OCI-LY3 (cell line): ENCODE data around the gene FN3K.

ENCODE experiments used
- H2AFZ ChIP-seq: fragments of 200-600, 300-600 bp; shearing (Covaris generic); 2 replicates; pipeline ENCODE4 v1.6.0; 2014; ENCODE audit warnings: antibody characterized with exemption, low read depth, low read length
- H3K27ac ChIP-seq: fragments of 200-600, 300-600 bp; sonication (generic); 2 replicates; pipeline ENCODE4 v1.5.1; 2014; ENCODE audit warnings: mild to moderate bottlenecking, low read length, moderate library complexity, mixed read lengths
- H3K27me3 ChIP-seq: fragments of 200-600, 300-600 bp; sonication (generic); 2 replicates; pipeline ENCODE4 v1.6.1; 2014; ENCODE audit warnings: low read depth, low read length, mixed read lengths
- H3K36me3 ChIP-seq: fragments of 200-600, 300-600 bp; sonication (generic); replicated peaks from 2 replicates; pipeline ENCODE3; 2014; ENCODE audit warnings: low read depth, low read length, mixed read lengths
- H3K4me1 ChIP-seq: fragments of 300-600, 200-600 bp; sonication (generic); 2 replicates; pipeline ENCODE4 v1.6.1; 2014; ENCODE audit warnings: low read length, mixed read lengths
- H3K4me2 ChIP-seq: fragments of 200-600, 300-600 bp; sonication (generic); 2 replicates; pipeline ENCODE4 v1.6.1; 2014; ENCODE audit warnings: low read length, mixed read lengths
- H3K4me3 ChIP-seq: fragments of 300-600, 200-600 bp; sonication (generic); 2 replicates; pipeline ENCODE4 v1.5.1; 2014; ENCODE audit warnings: antibody characterized with exemption, mild to moderate bottlenecking, low read length, moderate library complexity
- H3K79me2 ChIP-seq: fragments of 300-600, 200-600 bp; shearing (Covaris generic); 2 replicates; pipeline ENCODE4 v1.6.1; 2014; ENCODE audit warnings: mild to moderate bottlenecking, low read length, mixed read lengths
- H3K9ac ChIP-seq: fragments of 300-600, 200-600 bp; shearing (Covaris generic); 2 replicates; pipeline ENCODE4 v1.6.0; 2014; ENCODE audit warnings: mild to moderate bottlenecking, low read length, moderate library complexity
- H3K9me3 ChIP-seq: fragments of 200-600, 300-600 bp; shearing (Covaris generic); 2 replicates; pipeline ENCODE4 v1.6.1; 2014; ENCODE audit warnings: low read length, mixed read lengths; ENCODE audit not compliant: insufficient read depth
- H4K20me1 ChIP-seq: fragments of 200-600, 300-600 bp; sonication (generic); 2 replicates; pipeline ENCODE4 v1.6.1; 2016; ENCODE audit warnings: low read length, mixed read lengths; ENCODE audit not compliant: insufficient read depth
- EZH2phosphoT487 ChIP-seq: fragments of 200-600 bp; shearing (Covaris generic); IDR thresholded peaks from 2 replicates; pipeline ENCODE4 v1.6.1; 2018; ENCODE audit warnings: antibody characterized with exemption, mixed run types, low read depth
- TF ChIP-seq, protein P1 (sequence below): fragments of 200-600, 300-600 bp; sonication (generic); IDR thresholded peaks from 2 replicates; pipeline ENCODE4 v1.5.1; 2014; ENCODE audit warnings: antibody characterized with exemption, low read length, low read depth

Gene FN3K

DNA sequence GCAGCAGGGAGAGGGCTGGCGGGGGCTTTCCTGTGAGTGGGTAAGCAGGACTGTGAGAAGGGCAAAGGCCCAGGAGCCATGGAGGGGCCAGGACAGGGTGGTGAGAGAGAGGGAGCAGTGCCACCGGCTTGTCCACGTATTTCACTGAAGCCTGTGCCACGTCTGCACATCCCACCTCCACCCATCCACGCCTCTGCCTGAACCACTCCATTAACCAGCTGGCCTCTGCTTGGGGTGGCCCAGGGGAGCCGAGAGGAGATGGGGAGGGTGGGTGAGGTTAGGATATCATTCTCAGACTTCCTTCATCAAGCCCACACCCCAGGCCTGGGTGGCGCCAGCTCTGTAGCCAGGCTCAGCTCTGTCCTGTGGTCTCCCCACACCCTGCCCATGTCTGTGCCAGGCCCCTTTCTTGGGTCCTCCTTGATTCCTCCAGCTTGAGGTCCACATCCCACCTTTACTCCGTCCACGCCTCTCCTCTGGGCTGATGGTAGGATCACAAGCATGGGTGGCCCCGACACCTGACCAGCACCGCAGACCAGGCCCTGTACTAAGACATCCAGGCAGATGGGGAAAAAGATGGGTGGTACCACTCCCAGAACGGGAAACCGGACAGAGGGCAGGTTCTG is 3.2 kb upstream of the FN3K start:
- Histone ChIP-seq H4K20me1 (no peaks in the 10 kb centered on the region), H3K4me3 (no peak overlapping the region), H3K36me3 (peaks cover 46% of the 10 kb centered on the region), H3K9ac (no peak overlapping the region), H3K9me3 (peaks cover 9% of the 10 kb centered on the region; the same call in 1 of the 2 replicates), H3K27me3 (no peaks in the 10 kb centered on the region), H3K4me2 (no peak overlapping the region), H3K79me2 (no peaks in the 10 kb centered on the region), H3K4me1 (no peaks in the 10 kb centered on the region), H2AFZ (no peak overlapping the region), H3K27ac (no peak overlapping the region)
- no peak for TF ChIP-seq EZH2phosphoT487
- TF ChIP-seq, protein P1, sequence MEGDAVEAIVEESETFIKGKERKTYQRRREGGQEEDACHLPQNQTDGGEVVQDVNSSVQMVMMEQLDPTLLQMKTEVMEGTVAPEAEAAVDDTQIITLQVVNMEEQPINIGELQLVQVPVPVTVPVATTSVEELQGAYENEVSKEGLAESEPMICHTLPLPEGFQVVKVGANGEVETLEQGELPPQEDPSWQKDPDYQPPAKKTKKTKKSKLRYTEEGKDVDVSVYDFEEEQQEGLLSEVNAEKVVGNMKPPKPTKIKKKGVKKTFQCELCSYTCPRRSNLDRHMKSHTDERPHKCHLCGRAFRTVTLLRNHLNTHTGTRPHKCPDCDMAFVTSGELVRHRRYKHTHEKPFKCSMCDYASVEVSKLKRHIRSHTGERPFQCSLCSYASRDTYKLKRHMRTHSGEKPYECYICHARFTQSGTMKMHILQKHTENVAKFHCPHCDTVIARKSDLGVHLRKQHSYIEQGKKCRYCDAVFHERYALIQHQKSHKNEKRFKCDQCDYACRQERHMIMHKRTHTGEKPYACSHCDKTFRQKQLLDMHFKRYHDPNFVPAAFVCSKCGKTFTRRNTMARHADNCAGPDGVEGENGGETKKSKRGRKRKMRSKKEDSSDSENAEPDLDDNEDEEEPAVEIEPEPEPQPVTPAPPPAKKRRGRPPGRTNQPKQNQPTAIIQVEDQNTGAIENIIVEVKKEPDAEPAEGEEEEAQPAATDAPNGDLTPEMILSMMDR: no peak

DNA sequence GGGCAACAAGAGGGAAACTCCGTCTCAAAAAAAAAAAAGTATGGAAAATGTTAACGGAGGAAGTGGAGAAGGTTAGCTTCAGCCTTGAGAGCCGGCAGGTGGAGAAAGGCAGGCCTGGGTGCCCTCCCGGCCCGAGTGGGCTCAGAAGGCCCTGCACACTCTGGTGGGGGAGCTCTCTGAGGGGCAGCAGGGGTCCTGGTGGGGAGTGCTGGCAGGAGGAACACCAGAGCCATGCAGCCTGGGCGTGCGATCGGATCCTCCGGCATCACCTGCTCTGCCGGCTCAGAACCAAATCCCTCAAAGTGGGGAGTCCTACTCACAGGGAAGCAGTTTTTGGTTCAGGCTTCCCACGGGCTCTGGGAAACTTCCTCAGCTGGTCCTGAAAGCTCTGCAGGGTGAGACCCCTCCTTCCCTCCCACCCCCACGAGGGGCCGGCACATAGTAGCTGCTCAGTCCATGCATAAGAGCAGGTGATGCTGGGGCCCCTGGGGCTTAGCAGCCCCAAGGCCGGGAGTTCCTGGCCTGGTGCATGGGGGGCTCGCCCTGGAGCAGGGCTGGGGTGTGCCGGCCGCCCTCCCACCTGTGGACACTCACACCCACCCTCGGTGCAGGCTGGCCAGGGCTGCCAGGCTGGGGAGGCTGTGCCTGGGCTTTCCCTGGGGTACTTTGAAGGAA is 1.2 kb downstream of the FN3K start:
- no peaks in the 10 kb centered on the region for H4K20me1 ChIP-seq
- no peaks in the 10 kb centered on the region for H3K27me3 ChIP-seq
- no peak overlapping the region for H3K27ac ChIP-seq
- H2AFZ ChIP-seq: no peak overlapping the region
- peaks cover 13% of the 10 kb centered on the region; the same call in 1 of the 2 replicates for H3K9me3 ChIP-seq
- no peak overlapping the region for H3K4me3 ChIP-seq
- H3K4me1 ChIP-seq: no peaks in the 10 kb centered on the region
- H3K4me2 ChIP-seq: no peak overlapping the region
- H3K36me3 ChIP-seq: peaks cover 45% of the 10 kb centered on the region
- no peaks in the 10 kb centered on the region for H3K79me2 ChIP-seq
- H3K9ac ChIP-seq: no peak overlapping the region
- TF ChIP-seq EZH2phosphoT487: no peak
- TF ChIP-seq, protein P1: no peak

DNA sequence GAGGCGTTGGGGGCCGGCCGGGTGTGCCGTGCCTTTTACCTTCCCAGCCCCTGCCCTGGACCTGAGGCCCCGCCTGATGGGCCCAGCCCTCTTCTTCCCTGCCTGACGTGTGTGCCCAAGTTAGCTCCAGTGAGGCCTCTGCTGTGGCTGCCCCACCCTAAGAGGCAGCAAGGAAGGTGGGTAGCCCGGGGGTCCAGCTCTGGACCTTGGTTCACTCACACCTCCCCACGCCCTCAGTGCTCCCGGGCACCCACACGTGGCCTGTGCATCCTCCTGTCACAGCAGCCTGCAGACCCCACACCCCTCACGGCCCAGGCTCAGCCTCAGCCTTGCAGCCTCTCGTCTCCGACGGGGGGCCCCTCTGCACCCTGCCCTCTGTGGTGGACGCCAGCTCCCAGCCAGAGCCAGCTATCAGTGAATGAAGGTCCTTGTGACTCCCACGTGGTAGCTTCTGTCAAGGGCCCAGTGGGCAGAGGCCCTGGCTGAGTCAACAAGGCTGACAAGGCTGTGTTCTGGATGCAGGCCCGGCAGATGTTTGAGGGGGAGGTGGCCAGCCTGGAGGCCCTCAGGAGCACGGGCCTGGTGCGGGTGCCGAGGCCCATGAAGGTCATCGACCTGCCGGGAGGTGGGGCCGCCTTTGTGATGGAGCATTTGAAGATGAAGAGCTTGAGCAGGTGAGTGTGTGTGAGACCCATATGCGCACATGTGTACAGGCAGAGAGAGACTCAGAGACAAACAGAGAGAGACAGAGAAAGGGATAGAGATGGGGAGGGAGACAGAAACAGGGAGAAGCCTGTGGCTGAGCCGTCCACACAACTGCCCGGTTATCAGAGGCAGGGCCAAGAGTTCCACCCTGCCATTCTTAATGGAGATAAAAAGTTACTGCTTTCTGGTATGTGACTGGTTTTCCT is 2.8 kb downstream of the FN3K start:
- H3K9ac ChIP-seq: no peak overlapping the region
- H3K27ac ChIP-seq: no peak overlapping the region
- no peaks in the 10 kb centered on the region for H3K27me3 ChIP-seq
- peaks cover 36% of the 10 kb centered on the region for H3K36me3 ChIP-seq
- no peak overlapping the region for H3K4me2 ChIP-seq
- H3K4me3 ChIP-seq: no peak overlapping the region
- no peaks in the 10 kb centered on the region for H3K4me1 ChIP-seq
- H2AFZ ChIP-seq: no peak overlapping the region
- H3K79me2 ChIP-seq: no peaks in the 10 kb centered on the region
- no peaks in the 10 kb centered on the region for H4K20me1 ChIP-seq
- TF ChIP-seq EZH2phosphoT487: no peak
- TF ChIP-seq, protein P1: no peak
- H3K9me3 ChIP-seq: peaks cover 9% of the 10 kb centered on the region; the same call in 1 of the 2 replicates
